Measurements from ENCODE around the gene TIAM2. TPM values are rescaled to one million over a fixed set of nuclear protein-coding genes. Genes with fewer than 3 reads are reported as not detected.

TIAM2 gene
- total and polyA plus RNA-seq, 12 donors = 4.3 to 22.5 (median 11.8) TPM

DNA sequence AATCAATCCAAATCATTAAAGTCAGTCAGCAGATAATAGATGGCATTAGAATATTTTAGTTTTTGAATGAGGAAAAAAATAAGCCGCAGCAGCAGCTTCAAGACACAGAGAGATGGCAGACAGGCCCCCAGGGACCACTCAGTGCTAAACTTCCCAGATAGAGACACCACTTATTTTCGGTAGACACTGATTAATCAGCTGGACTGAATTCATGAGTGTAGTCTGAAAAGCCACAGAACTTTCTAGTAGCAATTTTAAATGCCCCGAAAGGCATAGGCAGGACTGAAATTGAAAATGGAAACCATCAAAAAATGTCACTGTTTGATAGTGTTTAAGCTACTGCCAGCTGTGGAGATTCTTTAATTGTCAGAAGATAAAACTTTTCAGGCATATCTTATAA is 265.6 kb downstream of the TIAM2 start:
- no peaks in the 10 kb centered on the region for H3K9me3 ChIP-seq
- 55 to 58% methylated on average over 3 of the region's 3 CpGs for WGBS, 2 donors
- H3K36me3 ChIP-seq = peaks cover 0 to 63% (median 18%) of the 10 kb centered on the region in 9 donors
- no peak for ATAC-seq
- TF ChIP-seq, protein P1, sequence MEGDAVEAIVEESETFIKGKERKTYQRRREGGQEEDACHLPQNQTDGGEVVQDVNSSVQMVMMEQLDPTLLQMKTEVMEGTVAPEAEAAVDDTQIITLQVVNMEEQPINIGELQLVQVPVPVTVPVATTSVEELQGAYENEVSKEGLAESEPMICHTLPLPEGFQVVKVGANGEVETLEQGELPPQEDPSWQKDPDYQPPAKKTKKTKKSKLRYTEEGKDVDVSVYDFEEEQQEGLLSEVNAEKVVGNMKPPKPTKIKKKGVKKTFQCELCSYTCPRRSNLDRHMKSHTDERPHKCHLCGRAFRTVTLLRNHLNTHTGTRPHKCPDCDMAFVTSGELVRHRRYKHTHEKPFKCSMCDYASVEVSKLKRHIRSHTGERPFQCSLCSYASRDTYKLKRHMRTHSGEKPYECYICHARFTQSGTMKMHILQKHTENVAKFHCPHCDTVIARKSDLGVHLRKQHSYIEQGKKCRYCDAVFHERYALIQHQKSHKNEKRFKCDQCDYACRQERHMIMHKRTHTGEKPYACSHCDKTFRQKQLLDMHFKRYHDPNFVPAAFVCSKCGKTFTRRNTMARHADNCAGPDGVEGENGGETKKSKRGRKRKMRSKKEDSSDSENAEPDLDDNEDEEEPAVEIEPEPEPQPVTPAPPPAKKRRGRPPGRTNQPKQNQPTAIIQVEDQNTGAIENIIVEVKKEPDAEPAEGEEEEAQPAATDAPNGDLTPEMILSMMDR (IDR thresholded peaks at IDR 0.05) = no peak
- H3K4me1 ChIP-seq = peaks cover 0 to 30% (median 9%) of the 10 kb centered on the region in 9 donors
- intact Hi-C loops (cut with DNase I) = no loop called here
- DNase-seq = no peak
- no peak overlapping the region for H3K4me3 ChIP-seq
- no peak overlapping the region for H3K27ac ChIP-seq
- H3K27me3 ChIP-seq = no peaks in the 10 kb centered on the region

DNA sequence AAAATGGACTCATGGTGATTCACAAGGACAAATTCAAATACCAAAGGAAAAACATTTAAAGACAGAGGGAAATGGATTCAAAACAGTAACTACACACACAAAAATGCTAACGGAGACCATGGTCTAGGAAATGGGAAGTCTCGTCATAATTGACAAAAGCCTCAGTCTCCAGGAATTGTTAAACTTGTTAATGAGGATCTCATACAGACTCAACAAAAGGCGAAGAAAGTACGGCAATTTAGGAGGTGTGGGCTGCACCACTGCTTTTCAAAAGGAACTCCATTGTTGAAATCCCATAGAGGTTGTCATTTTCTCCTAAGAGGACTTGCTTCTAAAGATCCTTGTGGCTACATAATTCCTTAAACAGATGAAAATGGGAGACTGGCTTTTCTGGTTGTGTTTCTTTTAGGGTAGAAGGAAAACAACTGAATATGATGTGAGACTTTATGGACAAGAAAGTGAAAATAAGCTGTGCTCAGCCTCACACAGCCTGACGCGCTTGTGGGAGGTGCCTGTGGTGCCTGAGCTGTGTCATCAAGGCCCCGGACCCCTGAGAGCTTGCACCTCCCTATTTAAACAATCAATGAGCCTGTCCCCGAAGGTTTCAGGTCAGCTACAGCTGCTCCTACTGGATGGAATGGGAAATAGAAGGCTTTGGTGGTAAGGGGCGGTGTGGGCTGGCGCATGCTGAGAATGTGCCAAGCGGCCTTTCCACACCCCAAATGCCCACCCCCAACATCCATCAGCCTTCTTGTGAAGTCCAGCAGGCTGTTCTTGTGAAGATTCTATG is 266.2 kb downstream of the TIAM2 start:
- DNase-seq (no peak), ATAC-seq (no peak)
- Histone ChIP-seq H3K36me3 (peaks cover 0 to 57% (median 17%) of the 10 kb centered on the region in 9 donors), H3K27me3 (no peaks in the 10 kb centered on the region), H3K27ac (no peak overlapping the region), H3K4me1 (peaks cover 0 to 30% (median 9%) of the 10 kb centered on the region in 9 donors), H3K9me3 (no peaks in the 10 kb centered on the region), H3K4me3 (no peak overlapping the region)
- TF ChIP-seq, protein P1 (IDR thresholded peaks at IDR 0.05) = no peak
- intact Hi-C loops (cut with DNase I) = no loop called here
- 94% methylated on average over 11 of the region's 11 CpGs for WGBS, 2 donors

DNA sequence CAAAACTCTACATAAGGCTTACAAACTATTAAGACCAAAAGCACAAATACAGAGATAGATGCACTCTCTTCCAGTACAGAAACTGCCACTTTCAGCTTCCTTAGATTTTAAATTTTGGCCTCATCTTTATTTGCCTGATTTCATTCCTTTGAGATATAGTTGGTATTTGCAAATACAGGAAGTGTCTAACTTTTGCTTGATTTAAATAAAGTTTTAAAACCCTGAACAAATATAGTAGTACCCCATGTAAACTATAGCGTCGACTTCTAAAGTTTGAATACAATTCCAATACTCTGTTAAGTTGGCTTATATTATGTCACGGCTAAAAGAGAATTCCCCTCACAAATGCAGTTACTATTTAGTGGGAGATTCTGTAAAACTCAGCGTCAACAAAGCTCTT is 267.5 kb downstream of the TIAM2 start:
- TF ChIP-seq, protein P1 (IDR thresholded peaks at IDR 0.05) = no peak
- DNase-seq (no peak), ATAC-seq (no peak)
- H3K9me3 ChIP-seq = no peaks in the 10 kb centered on the region
- H3K4me1 ChIP-seq = peaks cover 0 to 33% (median 9%) of the 10 kb centered on the region in 9 donors
- H3K27ac ChIP-seq = no peak overlapping the region
- H3K36me3 ChIP-seq = peaks cover 0 to 51% (median 8%) of the 10 kb centered on the region in 9 donors
- H3K4me3 ChIP-seq = no peak overlapping the region
- 96 to 99% methylated on average over 4 of the region's 4 CpGs for WGBS, 2 donors
- H3K27me3 ChIP-seq = no peaks in the 10 kb centered on the region
- intact Hi-C loops (cut with DNase I) = no loop called here

DNA sequence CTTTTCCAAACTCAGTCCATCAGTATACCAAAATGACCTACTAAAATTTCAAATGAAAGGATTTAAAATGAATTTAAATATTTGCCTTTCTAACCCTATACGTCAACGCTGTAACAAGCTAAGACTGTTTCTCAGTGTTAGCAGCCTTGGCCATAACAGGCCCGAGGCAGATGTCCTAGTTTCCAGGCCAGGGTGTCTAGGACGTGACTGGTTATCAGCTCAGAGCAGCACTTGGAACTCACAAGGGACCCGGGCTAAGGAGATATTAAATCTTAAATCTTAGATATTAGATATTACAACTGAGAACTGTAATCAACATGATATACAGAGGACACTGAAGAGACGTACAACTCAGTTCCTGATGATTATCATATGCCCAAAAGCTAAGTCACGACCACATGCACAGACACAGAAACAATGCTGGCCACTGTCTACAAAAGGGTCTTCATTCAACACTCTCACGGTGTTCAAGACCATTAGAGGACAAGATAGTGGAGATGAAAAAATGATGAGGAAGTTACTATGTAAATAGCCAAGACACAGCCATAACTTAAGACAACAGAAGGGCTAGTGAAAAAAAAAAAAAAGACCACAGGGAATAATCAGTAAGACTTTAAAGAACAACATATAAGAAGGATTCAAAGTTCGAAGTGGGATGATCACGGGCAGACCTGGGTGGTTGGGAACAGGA is 268.4 kb downstream of the TIAM2 start, which contains the start of gene CLDN20:
CLDN20 (plus strand) TSS at position 641 of the 691 bp plus-strand sequence. CDS start 11,707 bp downstream, outside the sequence.
- Histone ChIP-seq H3K9me3 (no peaks in the 10 kb centered on the region), H3K27me3 (no peaks in the 10 kb centered on the region), H3K36me3 (peaks cover 0 to 42% (median 8%) of the 10 kb centered on the region in 9 donors), H3K4me1 (peaks cover 0 to 41% (median 11%) of the 10 kb centered on the region in 9 donors), H3K4me3 (no peak within 1 kb of the TSS), H3K27ac (no peak within 1 kb of the TSS)
- WGBS, 2 donors = 59 to 68% methylated on average over 10 of the region's 10 CpGs
- ATAC-seq = peak in 3 of 8 donors; percentile 47 to 70 (median 53)
- TF ChIP-seq, protein P1 (IDR thresholded peaks at IDR 0.05) = no peak
- intact Hi-C loops (cut with DNase I) = no loop called here
- DNase-seq = no peak
